Measurements from ENCODE around the gene ATRN.

DNA sequence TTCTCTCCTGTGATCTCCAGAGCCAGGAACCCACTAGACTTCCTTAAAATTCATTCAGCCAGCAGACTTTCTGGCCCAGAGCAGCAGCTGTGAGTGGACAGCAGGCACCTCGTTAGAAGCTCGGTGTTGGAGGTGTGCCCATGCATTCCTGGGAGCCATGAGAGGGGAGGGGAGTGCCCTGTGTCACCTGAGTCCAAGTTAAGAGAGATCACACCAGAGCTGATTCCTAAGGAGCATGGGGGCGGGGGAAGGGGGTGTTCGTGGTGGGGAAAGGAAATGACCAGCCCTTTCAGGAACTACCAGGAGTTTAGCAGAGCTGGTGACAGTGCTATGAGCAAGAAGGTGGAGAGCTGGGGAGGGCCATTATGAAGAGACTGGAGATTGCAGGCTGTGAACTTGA lies 145.4 kb downstream of the ATRN start:
- no peak for TF ChIP-seq EZH2 (IDR thresholded peaks at IDR 0.05; ENCODE audit: borderline replicate concordance, low read depth, low read length, severe bottlenecking)
- TF ChIP-seq, protein P1, sequence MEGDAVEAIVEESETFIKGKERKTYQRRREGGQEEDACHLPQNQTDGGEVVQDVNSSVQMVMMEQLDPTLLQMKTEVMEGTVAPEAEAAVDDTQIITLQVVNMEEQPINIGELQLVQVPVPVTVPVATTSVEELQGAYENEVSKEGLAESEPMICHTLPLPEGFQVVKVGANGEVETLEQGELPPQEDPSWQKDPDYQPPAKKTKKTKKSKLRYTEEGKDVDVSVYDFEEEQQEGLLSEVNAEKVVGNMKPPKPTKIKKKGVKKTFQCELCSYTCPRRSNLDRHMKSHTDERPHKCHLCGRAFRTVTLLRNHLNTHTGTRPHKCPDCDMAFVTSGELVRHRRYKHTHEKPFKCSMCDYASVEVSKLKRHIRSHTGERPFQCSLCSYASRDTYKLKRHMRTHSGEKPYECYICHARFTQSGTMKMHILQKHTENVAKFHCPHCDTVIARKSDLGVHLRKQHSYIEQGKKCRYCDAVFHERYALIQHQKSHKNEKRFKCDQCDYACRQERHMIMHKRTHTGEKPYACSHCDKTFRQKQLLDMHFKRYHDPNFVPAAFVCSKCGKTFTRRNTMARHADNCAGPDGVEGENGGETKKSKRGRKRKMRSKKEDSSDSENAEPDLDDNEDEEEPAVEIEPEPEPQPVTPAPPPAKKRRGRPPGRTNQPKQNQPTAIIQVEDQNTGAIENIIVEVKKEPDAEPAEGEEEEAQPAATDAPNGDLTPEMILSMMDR (IDR thresholded peaks at IDR 0.05; ENCODE audit: borderline replicate concordance, extremely low read depth, low read length, poor library complexity, severe bottlenecking): no peak
